Esophagus squamous epithelium (tissue), 4 donors: ENCODE measurements around the gene KCNMB1.

Source experiments
- POLR2A ChIP-seq, 4 donors: fragments of 450-650 bp; IDR thresholded peaks; one replicate each; pipeline ENCODE4 v1.6.1; 2017; ENCODE audit warnings: antibody characterized with exemption in 4 of 4, mild to moderate bottlenecking in 4 of 4, moderate library complexity in 3 of 4
- TF ChIP-seq, protein P1 (sequence below), 6 experiments: fragments of 450-650 bp in 4 of 6; fragments of 200-600 bp in 2 of 6; sonication (generic) in 2 of 6; IDR thresholded peaks; one replicate each; pipeline ENCODE4 v1.5.1; 2016 to 2019; ENCODE audit warnings: antibody characterized with exemption in 6 of 6, mild to moderate bottlenecking in 4 of 6, moderate library complexity in 4 of 6

DNA sequence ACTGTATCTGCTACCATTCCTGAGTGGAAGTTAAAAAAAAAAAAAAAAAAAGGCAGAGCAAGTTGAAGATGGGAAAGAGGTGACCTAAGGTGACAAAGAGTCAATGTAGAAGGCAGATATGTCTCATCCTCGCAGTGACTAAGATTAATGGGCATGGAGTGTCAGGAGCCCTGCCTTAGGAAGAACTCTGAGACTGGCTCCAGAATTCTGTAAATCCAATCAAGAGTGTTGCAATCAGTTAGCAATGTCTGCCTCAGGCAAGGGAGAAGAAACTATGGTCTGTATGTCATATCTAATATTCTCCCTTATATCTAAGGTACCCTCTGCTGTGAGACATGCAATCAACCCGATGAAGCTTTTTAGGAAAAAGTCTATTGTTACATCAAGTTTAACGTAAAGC, 24.7 kb upstream of the KCNMB1 start:
- TF ChIP-seq, protein P1, sequence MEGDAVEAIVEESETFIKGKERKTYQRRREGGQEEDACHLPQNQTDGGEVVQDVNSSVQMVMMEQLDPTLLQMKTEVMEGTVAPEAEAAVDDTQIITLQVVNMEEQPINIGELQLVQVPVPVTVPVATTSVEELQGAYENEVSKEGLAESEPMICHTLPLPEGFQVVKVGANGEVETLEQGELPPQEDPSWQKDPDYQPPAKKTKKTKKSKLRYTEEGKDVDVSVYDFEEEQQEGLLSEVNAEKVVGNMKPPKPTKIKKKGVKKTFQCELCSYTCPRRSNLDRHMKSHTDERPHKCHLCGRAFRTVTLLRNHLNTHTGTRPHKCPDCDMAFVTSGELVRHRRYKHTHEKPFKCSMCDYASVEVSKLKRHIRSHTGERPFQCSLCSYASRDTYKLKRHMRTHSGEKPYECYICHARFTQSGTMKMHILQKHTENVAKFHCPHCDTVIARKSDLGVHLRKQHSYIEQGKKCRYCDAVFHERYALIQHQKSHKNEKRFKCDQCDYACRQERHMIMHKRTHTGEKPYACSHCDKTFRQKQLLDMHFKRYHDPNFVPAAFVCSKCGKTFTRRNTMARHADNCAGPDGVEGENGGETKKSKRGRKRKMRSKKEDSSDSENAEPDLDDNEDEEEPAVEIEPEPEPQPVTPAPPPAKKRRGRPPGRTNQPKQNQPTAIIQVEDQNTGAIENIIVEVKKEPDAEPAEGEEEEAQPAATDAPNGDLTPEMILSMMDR (IDR thresholded peaks at IDR 0.05): no peak
- TF ChIP-seq POLR2A (IDR thresholded peaks at IDR 0.05): no peak
